Spleen (tissue), 7 donors: ENCODE results near the gene RFX8.

Experiments
- CTCF ChIP-seq, 11 experiments: fragments of 200-600 bp in 7 of 11; fragments of 450-650 bp in 4 of 11; sonication (generic) in 4 of 11; IDR thresholded peaks in 8 of 11; conservative IDR thresholded peaks in 3 of 11; 1 replicate in 7 of 11; 2 replicates in 4 of 11; pipeline versions ENCODE4 v1.4.0 to v1.8.0; 2016 to 2021; ENCODE audit warnings: antibody characterized with exemption in 11 of 11, inconsistent platforms in 4 of 11, mild to moderate bottlenecking in 1 of 11
- POLR2A ChIP-seq, 3 donors: fragments of 450-650 bp; IDR thresholded peaks; one replicate each; pipeline ENCODE4 v1.5.1; 2017; ENCODE audit warnings: antibody characterized with exemption in 3 of 3, mild to moderate bottlenecking in 1 of 3
- POLR2AphosphoS5 ChIP-seq, 3 donors: sonication (generic); formaldehyde crosslinking; IDR thresholded peaks; one replicate each; pipeline ENCODE4 v1.5.1; 2017; ENCODE audit warnings: antibody characterized with exemption in 3 of 3
- donor health status: DM: no; HTN: no; CAD: no; lungs with moderate emphysema.
- donor health status: DM: no; HTN: no; CAD: no.
- donor health status: DM: no; HTN: no; CAD: no.

- TF ChIP-seq CTCF (IDR thresholded peaks at IDR 0.05 in 8 of 11, conservative IDR thresholded peaks at IDR 0.05 in 3 of 11) (no peak), POLR2A (IDR thresholded peaks at IDR 0.05) (no peak), POLR2AphosphoS5 (IDR thresholded peaks at IDR 0.05) (no peak)
Measured at GRCh38 chr2:101432411-101433181, 42.3 kb downstream of the RFX8 start.
